GM12872 (cell line): ENCODE results near the gene DCAF15.

Experiments used
- TF ChIP-seq, protein P1 (sequence below): IDR thresholded peaks from 3 replicates; pipeline ENCODE4 v1.5.1; 2011; ENCODE audit warnings: low read depth, mild to moderate bottlenecking, low read length, moderate library complexity; ENCODE audit not compliant: insufficient read depth

Gene DCAF15

DNA sequence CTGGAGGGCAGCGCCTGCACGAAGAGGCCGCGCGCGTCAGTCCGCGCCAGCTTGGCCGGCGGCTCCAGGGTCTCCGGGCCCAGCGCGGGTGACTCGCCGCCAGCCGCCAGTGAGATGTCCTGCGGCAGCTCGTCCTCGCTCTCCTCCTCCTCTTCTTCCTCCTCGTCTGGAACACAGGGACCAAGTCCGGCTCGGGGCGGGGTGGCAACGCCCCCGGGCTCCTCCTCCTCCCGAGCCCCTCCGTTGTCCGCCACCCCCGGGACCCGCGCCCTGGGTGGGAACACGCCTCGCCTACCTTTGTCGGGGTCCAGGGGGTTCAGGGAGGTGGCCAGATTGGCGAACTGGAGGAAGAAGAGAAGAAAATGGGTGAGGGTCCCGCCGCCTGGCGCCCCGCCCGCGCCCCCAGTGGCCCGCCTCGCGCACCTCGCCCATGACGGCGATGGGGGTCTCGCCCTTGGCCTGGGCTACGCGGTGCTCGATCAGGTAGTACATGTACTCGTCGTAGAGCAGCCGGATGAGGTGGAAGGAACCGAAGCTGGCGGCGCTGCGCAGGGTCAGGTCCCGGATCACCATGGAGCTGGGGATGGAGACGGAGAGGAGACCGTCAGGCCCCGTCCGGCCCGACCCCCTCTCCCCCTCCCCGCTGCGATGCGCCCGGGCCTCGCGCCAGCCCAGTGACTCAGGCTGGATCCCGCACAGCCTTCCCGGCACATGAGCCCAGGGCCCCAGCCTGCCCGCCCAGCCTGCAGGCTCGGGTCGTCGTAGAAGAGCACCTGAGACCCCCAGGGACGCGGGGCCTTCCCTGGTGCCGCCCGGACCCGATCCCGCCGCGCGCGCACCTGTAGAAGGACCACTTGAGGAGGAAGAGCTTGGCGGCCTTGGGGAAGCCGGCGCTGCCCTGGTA, 10.6 kb downstream of the DCAF15 start:
- TF ChIP-seq, protein P1, sequence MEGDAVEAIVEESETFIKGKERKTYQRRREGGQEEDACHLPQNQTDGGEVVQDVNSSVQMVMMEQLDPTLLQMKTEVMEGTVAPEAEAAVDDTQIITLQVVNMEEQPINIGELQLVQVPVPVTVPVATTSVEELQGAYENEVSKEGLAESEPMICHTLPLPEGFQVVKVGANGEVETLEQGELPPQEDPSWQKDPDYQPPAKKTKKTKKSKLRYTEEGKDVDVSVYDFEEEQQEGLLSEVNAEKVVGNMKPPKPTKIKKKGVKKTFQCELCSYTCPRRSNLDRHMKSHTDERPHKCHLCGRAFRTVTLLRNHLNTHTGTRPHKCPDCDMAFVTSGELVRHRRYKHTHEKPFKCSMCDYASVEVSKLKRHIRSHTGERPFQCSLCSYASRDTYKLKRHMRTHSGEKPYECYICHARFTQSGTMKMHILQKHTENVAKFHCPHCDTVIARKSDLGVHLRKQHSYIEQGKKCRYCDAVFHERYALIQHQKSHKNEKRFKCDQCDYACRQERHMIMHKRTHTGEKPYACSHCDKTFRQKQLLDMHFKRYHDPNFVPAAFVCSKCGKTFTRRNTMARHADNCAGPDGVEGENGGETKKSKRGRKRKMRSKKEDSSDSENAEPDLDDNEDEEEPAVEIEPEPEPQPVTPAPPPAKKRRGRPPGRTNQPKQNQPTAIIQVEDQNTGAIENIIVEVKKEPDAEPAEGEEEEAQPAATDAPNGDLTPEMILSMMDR: no peak

DNA sequence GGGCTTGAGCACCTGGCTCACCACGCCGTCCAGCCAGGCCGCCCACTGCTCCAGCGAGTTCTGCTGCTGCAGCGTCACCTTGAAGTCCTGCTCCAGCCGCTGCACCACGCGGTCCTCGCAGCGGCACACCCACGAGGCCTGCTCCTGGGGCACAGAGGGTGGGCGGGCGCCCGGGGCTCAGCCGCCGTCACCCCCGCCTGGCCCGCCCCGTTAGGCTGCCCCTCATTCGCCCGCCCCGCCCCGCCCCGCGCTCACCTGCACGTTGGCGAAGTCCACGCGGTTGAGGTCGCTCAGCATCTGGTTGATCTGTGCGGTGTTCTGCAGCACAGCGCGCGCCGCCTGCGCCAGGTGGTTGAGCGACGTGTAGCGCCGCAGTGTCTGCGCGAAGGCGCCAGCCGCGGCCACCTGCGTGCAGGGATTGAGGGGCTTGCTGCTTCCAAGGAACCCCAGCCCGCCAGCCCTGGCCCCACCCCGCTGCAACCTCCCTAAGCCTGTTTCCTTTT, 11.3 kb downstream of the DCAF15 start:
- TF ChIP-seq, protein P1: no peak

DNA sequence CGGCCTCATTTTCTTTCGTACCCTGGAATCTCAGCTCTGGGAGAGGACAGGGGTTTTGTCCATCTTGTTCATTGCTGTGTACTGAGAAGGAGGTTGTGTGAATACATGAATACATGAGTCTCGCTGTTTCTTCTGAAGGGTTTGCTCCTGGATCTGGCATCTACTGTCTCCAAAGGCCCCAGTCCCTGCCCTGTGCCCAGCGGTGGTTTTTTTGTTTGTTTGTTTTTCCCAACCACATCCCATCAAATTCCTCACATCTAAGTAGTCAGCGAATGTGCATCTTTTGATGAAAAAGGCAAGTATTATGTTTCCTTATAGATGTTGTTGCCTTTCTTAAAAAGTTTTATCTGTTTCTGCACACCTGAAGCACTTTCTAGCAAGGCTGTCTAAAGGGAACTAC, 12.5 kb downstream of the DCAF15 start:
- TF ChIP-seq, protein P1: no peak

DNA sequence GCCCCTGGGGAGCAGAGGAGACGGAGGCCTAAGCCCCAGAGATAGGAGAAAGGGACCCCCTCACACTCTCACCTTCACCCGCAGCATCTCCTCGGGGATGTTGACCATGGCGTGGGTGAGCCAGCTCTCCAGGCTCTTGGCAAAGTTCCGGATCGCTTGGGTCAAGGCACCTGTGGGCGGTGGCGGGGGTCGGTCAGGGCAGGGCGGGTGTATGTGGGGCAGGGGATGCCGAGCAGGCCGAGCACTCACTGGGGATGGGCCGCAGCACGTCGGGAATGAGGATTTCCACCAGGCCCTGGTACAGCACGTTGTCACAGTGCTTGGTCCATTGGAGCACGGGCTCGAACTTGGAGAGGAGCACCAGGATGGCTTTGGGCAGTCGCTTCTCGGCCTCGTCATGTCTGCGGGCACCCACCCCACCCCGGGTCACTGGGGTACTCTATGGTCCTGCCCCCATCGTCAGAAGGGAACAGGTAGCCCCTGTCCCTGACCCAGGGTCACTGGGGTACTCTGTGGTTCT, 13.1 kb downstream of the DCAF15 start:
- TF ChIP-seq, protein P1: no peak

DNA sequence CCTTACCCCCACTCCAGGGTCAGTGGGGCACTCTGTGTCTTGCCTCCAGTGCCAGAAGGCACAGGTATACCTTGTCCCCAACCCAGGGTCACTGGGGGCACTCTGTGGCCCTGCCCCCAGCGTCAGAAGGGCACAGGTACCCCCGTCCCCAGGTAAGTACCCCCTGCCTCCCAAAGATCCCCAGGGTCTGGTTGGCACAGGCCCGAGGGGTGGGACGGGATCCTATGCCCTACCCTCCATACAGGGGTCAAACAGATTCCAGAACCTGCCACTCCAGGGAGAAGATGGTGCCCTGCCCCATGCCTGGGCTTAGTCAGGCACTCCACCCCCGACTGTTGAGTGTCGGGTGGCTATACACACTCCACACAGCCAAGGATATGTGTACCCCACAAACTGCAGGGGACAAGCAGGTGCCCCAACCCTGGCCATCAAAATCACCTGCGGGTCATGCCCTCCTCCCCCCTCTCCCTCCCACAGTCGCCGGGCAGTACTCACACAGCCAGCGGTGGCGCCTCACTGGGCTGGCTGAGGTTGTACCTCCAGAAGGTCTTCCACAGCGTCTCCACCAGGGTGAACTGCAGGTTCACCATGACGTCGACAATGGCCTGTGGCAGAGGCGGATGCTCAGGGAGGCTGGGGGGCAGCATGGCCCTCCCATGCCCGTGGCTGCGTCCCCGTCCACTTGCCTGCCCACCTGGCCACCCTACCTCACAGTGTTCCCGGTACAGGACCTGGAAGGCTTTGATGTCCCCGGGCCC, 13.8 kb downstream of the DCAF15 start:
- TF ChIP-seq, protein P1: no peak

DNA sequence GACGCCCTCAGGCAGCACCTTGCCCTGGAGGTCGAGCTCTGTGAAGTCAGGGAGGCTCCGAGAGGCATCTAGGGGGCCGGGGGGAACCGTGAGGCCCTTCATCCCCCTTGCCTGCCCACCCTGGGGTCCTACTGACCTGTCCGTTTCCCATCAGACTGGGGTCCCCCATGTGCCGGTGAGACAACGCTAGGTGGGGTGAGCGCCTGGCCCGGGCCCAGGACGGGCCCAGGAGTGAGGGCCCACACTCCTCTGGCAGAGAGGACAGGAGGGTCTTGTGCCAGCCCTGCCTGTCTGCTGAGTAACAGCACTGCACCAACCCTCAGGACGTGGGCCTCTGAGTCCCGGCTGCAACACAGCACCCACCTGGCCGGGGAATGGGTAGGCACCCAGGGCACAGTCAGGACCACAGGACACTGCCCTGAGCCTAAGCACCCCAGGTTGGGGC, 14.4 kb downstream of the DCAF15 start:
- TF ChIP-seq, protein P1: no peak

DNA sequence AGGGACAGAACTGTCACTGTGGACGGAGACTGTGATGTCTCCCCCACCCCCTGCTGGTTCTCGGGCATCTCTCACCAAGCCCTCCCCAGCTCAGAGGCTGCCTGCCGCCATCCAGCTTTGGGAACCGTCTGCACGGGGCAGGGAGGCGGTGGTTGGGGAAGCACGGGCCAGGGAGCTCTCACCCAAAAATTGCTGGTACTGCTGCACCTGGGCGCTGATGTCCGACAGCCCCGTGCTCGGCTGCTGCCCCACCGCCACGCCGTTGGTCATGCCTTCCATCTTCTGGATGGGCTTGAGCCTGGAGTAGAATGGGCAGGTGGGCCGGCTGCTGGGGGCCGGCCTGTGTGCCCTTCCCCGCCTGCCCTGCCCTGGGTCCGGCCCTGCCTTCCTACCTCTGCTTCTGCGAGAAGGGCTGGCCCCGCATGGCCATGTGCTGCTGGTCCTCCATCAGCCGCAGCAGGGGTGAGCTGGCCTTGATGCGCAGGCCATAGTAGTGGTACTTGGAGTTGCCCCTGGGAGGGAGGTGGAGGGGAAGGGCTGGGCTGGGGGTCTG, 16.1 kb downstream of the DCAF15 start:
- TF ChIP-seq, protein P1: no peak
